ENCODE results near the gene MICAL2.

GRCh38 chr11:12202661-12203310, 92.4 kb downstream of the MICAL2 start:
- no peak for TF ChIP-seq CTCF (conservative IDR thresholded peaks at IDR 0.05; ENCODE audit: low read depth, low read length)
- no peak for TF ChIP-seq EZH2phosphoT487 (IDR thresholded peaks at IDR 0.05; ENCODE audit: borderline replicate concordance, low read length)
- no peak for TF ChIP-seq EZH2 (IDR thresholded peaks at IDR 0.05; ENCODE audit: low read length, unreplicated experiment)

Data from PC-3 (cell line).